CD14-positive monocyte (primary cell): ENCODE measurements around the gene NABP1. TPM values are rescaled to one million over a fixed set of nuclear protein-coding genes. Genes with fewer than 3 reads are reported as not detected.

Experiments used
- DNase-seq, 3 donors: peaks; one replicate each; pipeline ENCODE4 v3.0.0-alpha.2; 2011 to 2022
- H2AFZ ChIP-seq: 2 replicates; pipeline ENCODE4 v1.6.0; 2012; ENCODE audit warnings: mild to moderate bottlenecking, low read depth, low read length, inconsistent platforms; ENCODE audit not compliant: insufficient read depth, poor library complexity, severe bottlenecking
- H3K27ac ChIP-seq, 2 donors: 1 replicate in 1 of 2; 2 replicates in 1 of 2; pipeline ENCODE4 v1.5.1; 2012 to 2013; ENCODE audit warnings: low read length in 2 of 2, control low read depth in 1 of 2, inconsistent platforms in 1 of 2, low read depth in 1 of 2, mild to moderate bottlenecking in 1 of 2
- H3K27me3 ChIP-seq, 2 donors: one replicate each; pipeline versions ENCODE4 v1.6.0 to v1.6.1; 2011 to 2013; ENCODE audit warnings: low read length in 2 of 2; ENCODE audit not compliant: control insufficient read depth in 2 of 2, insufficient read depth in 2 of 2
- H3K36me3 ChIP-seq, 2 donors: replicated peaks in 1 of 2; 1 replicate in 1 of 2; 2 replicates in 1 of 2; pipeline versions ENCODE4 v1.5.1 to v1.6.1; 2012 to 2013; ENCODE audit warnings: low read length in 2 of 2, control low read depth in 1 of 2, inconsistent platforms in 1 of 2, mild to moderate bottlenecking in 1 of 2; ENCODE audit not compliant: insufficient read depth in 2 of 2, control insufficient read depth in 1 of 2
- H3K4me1 ChIP-seq, 2 donors: 1 replicate in 1 of 2; 2 replicates in 1 of 2; pipeline versions ENCODE4 v1.5.1 to v1.6.1; 2012 to 2013; ENCODE audit warnings: low read length in 2 of 2, control low read depth in 1 of 2, inconsistent platforms in 1 of 2, mild to moderate bottlenecking in 1 of 2, moderate library complexity in 1 of 2; ENCODE audit not compliant: insufficient read depth in 2 of 2, control insufficient read depth in 1 of 2
- H3K4me2 ChIP-seq: replicated peaks from 2 replicates; pipeline ENCODE3; 2012; ENCODE audit warnings: low read length, moderate library complexity, mild to moderate bottlenecking; ENCODE audit not compliant: poor library complexity, severe bottlenecking; ENCODE audit errors: extremely low read depth
- H3K4me3 ChIP-seq, 3 experiments: fragments of 200-600 bp in 1 of 3; sonication (generic) in 1 of 3; replicated peaks in 1 of 3; 1 replicate in 2 of 3; 2 replicates in 1 of 3; pipeline ENCODE4 v1.5.1; 2011 to 2013; ENCODE audit warnings: low read length in 3 of 3, mild to moderate bottlenecking in 3 of 3, control low read depth in 2 of 3, low read depth in 2 of 3, inconsistent platforms in 1 of 3, moderate library complexity in 1 of 3
- H3K79me2 ChIP-seq: 2 replicates; pipeline ENCODE4 v1.6.0; 2012; ENCODE audit warnings: mild to moderate bottlenecking, control low read depth, inconsistent platforms, low read length, moderate library complexity; ENCODE audit not compliant: insufficient read depth
- H3K9ac ChIP-seq: 2 replicates; pipeline ENCODE4 v1.6.0; 2017; ENCODE audit warnings: low read length, mild to moderate bottlenecking; ENCODE audit not compliant: insufficient read depth, poor library complexity, severe bottlenecking
- H3K9me3 ChIP-seq, 2 donors: replicated peaks in 1 of 2; 1 replicate in 1 of 2; 2 replicates in 1 of 2; pipeline versions ENCODE4 v1.5.1 to v1.6.1; 2012 to 2013; ENCODE audit warnings: low read length in 2 of 2, control low read depth in 1 of 2; ENCODE audit not compliant: control insufficient read depth in 1 of 2, insufficient read depth in 1 of 2
- H4K20me1 ChIP-seq: 2 replicates; pipeline ENCODE4 v1.6.0; 2012; ENCODE audit warnings: mild to moderate bottlenecking, low read length, control low read depth, moderate library complexity; ENCODE audit not compliant: insufficient read depth
- H3K27ac Mint-ChIP-seq, 7 donors: one replicate each; pipeline ENCODE4 v1.8.0; 2020; ENCODE audit warnings: mild to moderate bottlenecking in 7 of 7, mixed read lengths in 7 of 7, moderate library complexity in 6 of 7, inconsistent platforms in 2 of 7
- H3K27me3 Mint-ChIP-seq, 3 donors: one replicate each; pipeline ENCODE4 v1.8.0; 2021 to 2022; ENCODE audit warnings: low read depth in 3 of 3, mild to moderate bottlenecking in 3 of 3, mixed read lengths in 3 of 3, moderate library complexity in 3 of 3, inconsistent platforms in 1 of 3
- H3K36me3 Mint-ChIP-seq, 2 donors: one replicate each; pipeline ENCODE4 v1.8.0; 2020; ENCODE audit warnings: mixed read lengths in 2 of 2, inconsistent platforms in 1 of 2, mild to moderate bottlenecking in 1 of 2
- H3K4me1 Mint-ChIP-seq: one replicate; pipeline ENCODE4 v1.8.0; 2020; ENCODE audit warnings: mild to moderate bottlenecking, mixed read lengths
- H3K4me3 Mint-ChIP-seq, 2 donors: one replicate each; pipeline ENCODE4 v1.8.0; 2020; ENCODE audit warnings: mild to moderate bottlenecking in 2 of 2, mixed read lengths in 2 of 2, moderate library complexity in 1 of 2
- H3K9me3 Mint-ChIP-seq, 7 donors: one replicate each; pipeline ENCODE4 v1.8.0; 2020 to 2022; ENCODE audit warnings: mixed read lengths in 7 of 7, mild to moderate bottlenecking in 6 of 7, moderate library complexity in 6 of 7, inconsistent platforms in 2 of 7
- CTCF ChIP-seq: fragments of 200-600 bp; IDR thresholded peaks from one replicate; pipeline ENCODE4 v1.8.0; 2022; ENCODE audit warnings: antibody characterized with exemption, mild to moderate bottlenecking
- intact Hi-C, 2 donors: fragments of 100-400 bp; cut with micrococcal nuclease; formaldehyde crosslinking; loops; one replicate each; pipeline versions ENCODE4 v1.15.0 to v1.15.1; 2023
- polyA plus RNA-seq, 3 donors: library from polyadenylated mRNA; depleted of rRNA in 1 of 3; unstranded in 2 of 3; stranded (reverse) in 1 of 3; fragments of 300-500 nt in 2 of 3; fragments of >200 nt in 1 of 3; fragmentation: Illumina TruSeq in 2 of 3; gene quantifications; 1 replicate in 2 of 3; 2 replicates in 1 of 3; pipeline ENCODE4 v1.2.3, GENCODE V29; 2012 to 2021

NABP1 gene
- polyA plus RNA-seq, 3 donors: 8.0 to 20.7 (median 13.3) TPM

DNA sequence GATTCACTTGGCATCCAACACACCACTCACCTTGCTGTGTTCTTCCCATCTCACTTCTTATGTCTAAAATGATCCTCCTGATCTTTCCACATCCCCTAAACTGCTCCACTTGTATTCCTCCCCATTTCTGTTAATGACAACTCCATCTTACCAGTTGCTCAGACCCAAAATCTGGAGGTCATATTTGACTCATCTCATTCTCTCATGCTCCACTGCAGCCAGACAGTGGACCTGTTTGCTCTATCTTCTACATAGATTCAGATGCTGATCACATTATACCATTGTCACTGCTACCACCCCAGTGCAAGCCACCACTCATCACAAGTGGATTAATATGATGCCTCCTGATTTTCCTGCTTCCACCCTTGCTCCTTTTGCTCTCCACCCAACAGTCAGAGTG is 7.9 kb upstream of the NABP1 start:
- no peak overlapping the region for H3K4me3 Mint-ChIP-seq
- Histone ChIP-seq H3K4me1 (peaks cover 27 to 41% of the 10 kb centered on the region in 2 donors), H3K27ac (no peak overlapping the region), H3K9ac (no peak overlapping the region), H3K27me3 (no peaks in the 10 kb centered on the region), H3K4me3 (no peak overlapping the region), H4K20me1 (no peaks in the 10 kb centered on the region), H3K36me3 (no peaks in the 10 kb centered on the region), H3K9me3 (no peaks in the 10 kb centered on the region), H3K4me2 (no peak overlapping the region), H3K79me2 (no peaks in the 10 kb centered on the region), H2AFZ (no peak overlapping the region)
- DNase-seq: no peak
- H3K27ac Mint-ChIP-seq: no peak overlapping the region
- H3K9me3 Mint-ChIP-seq: peaks cover 0 to 4% (median 0%) of the 10 kb centered on the region in 7 donors
- H3K4me1 Mint-ChIP-seq: peaks cover 24% of the 10 kb centered on the region
- intact Hi-C loops: no loop called here
- H3K36me3 Mint-ChIP-seq: no peaks in the 10 kb centered on the region
- no peak for TF ChIP-seq CTCF
- peaks cover 0 to 2% (median 0%) of the 10 kb centered on the region in 3 donors for H3K27me3 Mint-ChIP-seq

- H3K79me2 ChIP-seq: no peaks in the 10 kb centered on the region
- H3K27me3 ChIP-seq: no peaks in the 10 kb centered on the region
- H3K9ac ChIP-seq: no peak overlapping the region
- DNase-seq: no peak
- no peak for TF ChIP-seq CTCF
- H3K4me2 ChIP-seq: no peak overlapping the region
- H3K9me3 ChIP-seq: no peaks in the 10 kb centered on the region
- H2AFZ ChIP-seq: no peak overlapping the region
- H4K20me1 ChIP-seq: no peaks in the 10 kb centered on the region
- H3K4me1 ChIP-seq: peaks cover 28 to 41% of the 10 kb centered on the region in 2 donors
- H3K27ac ChIP-seq: no peak overlapping the region
- Mint-ChIP-seq H3K4me1 (peaks cover 25% of the 10 kb centered on the region), H3K27ac (no peak overlapping the region), H3K36me3 (no peaks in the 10 kb centered on the region), H3K4me3 (no peak overlapping the region), H3K27me3 (peaks cover 0 to 2% (median 0%) of the 10 kb centered on the region in 3 donors), H3K9me3 (peaks cover 0 to 4% (median 0%) of the 10 kb centered on the region in 7 donors)
- no peaks in the 10 kb centered on the region for H3K36me3 ChIP-seq
- no peak overlapping the region for H3K4me3 ChIP-seq
- intact Hi-C loops: no loop called here
Observed at GRCh38 chr2:191670787-191671186, 7.1 kb upstream of the NABP1 start.
